Endothelial cell of umbilical vein (primary cell): ENCODE data around the gene NDUFV1.
"Not testable (repeated sequence)": the region's sequence is repeated elsewhere in the genome, so short reads cannot be mapped to it uniquely, and the experiment has no call there.

Experiments used
- EZH2 ChIP-seq: IDR thresholded peaks from 2 replicates; pipeline ENCODE4 v1.6.1; 2012; ENCODE audit warnings: borderline replicate concordance, low read depth, mild to moderate bottlenecking, moderate library complexity, low read length, inconsistent platforms; ENCODE audit not compliant: severe bottlenecking
- POLR2A ChIP-seq: IDR thresholded peaks from 2 replicates; pipeline ENCODE4 v1.6.1; 2012; ENCODE audit warnings: low read depth, mild to moderate bottlenecking, control low read depth, low read length
- TF ChIP-seq, protein P1 (sequence below), 2 donors: IDR thresholded peaks; 1 replicate in 1 of 2; 2 replicates in 1 of 2; pipeline ENCODE4 v1.5.1; 2011; ENCODE audit warnings: low read length in 2 of 2, mild to moderate bottlenecking in 2 of 2, moderate library complexity in 2 of 2, control low read depth in 1 of 2, inconsistent platforms in 1 of 2, low read depth in 1 of 2; ENCODE audit not compliant: insufficient read depth in 1 of 2; ENCODE audit errors: extremely low read depth in 1 of 2

DNA sequence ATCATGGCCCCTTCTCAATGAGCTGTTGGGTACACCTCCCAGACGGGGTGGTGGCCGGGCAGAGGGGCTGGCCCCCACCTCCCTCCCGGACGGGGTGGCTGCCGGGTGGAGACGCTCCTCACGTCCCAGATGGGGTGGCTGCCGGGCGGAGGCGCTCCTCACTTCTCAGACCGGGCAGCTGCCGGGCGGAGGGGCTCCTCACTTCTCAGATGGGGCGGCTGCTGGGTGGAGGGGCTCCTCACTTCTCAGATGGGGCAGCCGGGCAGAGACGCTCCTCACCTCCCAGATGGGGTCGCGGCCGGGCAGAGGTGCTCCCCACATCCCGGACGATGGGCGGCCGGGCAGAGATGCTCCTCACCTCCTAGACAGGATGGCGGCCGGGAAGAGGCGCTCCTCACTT, 8.8 kb upstream of the NDUFV1 start:
- TF ChIP-seq, protein P1, sequence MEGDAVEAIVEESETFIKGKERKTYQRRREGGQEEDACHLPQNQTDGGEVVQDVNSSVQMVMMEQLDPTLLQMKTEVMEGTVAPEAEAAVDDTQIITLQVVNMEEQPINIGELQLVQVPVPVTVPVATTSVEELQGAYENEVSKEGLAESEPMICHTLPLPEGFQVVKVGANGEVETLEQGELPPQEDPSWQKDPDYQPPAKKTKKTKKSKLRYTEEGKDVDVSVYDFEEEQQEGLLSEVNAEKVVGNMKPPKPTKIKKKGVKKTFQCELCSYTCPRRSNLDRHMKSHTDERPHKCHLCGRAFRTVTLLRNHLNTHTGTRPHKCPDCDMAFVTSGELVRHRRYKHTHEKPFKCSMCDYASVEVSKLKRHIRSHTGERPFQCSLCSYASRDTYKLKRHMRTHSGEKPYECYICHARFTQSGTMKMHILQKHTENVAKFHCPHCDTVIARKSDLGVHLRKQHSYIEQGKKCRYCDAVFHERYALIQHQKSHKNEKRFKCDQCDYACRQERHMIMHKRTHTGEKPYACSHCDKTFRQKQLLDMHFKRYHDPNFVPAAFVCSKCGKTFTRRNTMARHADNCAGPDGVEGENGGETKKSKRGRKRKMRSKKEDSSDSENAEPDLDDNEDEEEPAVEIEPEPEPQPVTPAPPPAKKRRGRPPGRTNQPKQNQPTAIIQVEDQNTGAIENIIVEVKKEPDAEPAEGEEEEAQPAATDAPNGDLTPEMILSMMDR (IDR thresholded peaks at IDR 0.05; ENCODE audit: extremely low read depth in 1 of 2, insufficient read depth in 1 of 2, low read depth in 1 of 2, low read length in 2 of 2) = not testable (repeated sequence)
- TF ChIP-seq EZH2, POLR2A: not testable (repeated sequence)
